GM21737 (cell line): ENCODE measurements around the gene ATP8B3.

ENCODE experiments used
- ATAC-seq: cut with Tn5 transposase; IDR thresholded peaks from one replicate; pipeline ENCODE4 v1.9.1; 2021; ENCODE audit warnings: mild to moderate bottlenecking, moderate library complexity; ENCODE audit not compliant: unreplicated experiment

ATP8B3 gene

GRCh38 chr19:1758959-1759903, 52.8 kb downstream of the ATP8B3 start:
- ATAC-seq: no peak

- ATAC-seq: no peak
These were observed 53.9 kb downstream of the ATP8B3 start for GRCh38 chr19:1758231-1758577.

- no peak for ATAC-seq
These were observed 54.4 kb downstream of the ATP8B3 start for GRCh38 chr19:1757468-1758230.

- ATAC-seq: no peak
These were observed 55.2 kb downstream of the ATP8B3 start for GRCh38 chr19:1756705-1757465.

- ATAC-seq: no peak
These were observed 55.8 kb downstream of the ATP8B3 start for GRCh38 chr19:1756264-1756663.

GRCh38 chr19:1755467-1756171, 56.5 kb downstream of the ATP8B3 start:
- no peak for ATAC-seq

GRCh38 chr19:1754636-1755466, 57.2 kb downstream of the ATP8B3 start:
- no peak for ATAC-seq

- ATAC-seq: no peak
These were observed 57.9 kb downstream of the ATP8B3 start for GRCh38 chr19:1754018-1754635.

- no peak for ATAC-seq
These were observed 59.0 kb downstream of the ATP8B3 start, which contains the start of gene ONECUT3 for GRCh38 chr19:1752757-1753728. ONECUT3 (plus strand) TSS chr19:1753506; CDS start chr19:1753663, 157 bp downstream.

- ATAC-seq: no peak
These were observed 59.9 kb downstream of the ATP8B3 start for GRCh38 chr19:1752009-1752756.

GRCh38 chr19:1751367-1752008, 60.6 kb downstream of the ATP8B3 start:
- no peak for ATAC-seq

- no peak for ATAC-seq
These were observed 61.6 kb downstream of the ATP8B3 start for GRCh38 chr19:1750343-1751021.

- no peak for ATAC-seq
These were observed 62.4 kb downstream of the ATP8B3 start for GRCh38 chr19:1749373-1750342.

- no peak for ATAC-seq
These were observed 63.2 kb downstream of the ATP8B3 start for GRCh38 chr19:1748873-1749341.
